Gastroesophageal sphincter (tissue), 3 donors: ENCODE measurements around the gene ACOT11.

Experiments
- POLR2A ChIP-seq, 2 donors: fragments of 450-650 bp; IDR thresholded peaks; one replicate each; pipeline ENCODE4 v1.6.1; 2017; ENCODE audit warnings: antibody characterized with exemption in 2 of 2, mild to moderate bottlenecking in 2 of 2, moderate library complexity in 1 of 2
- POLR2AphosphoS5 ChIP-seq: sonication (generic); formaldehyde crosslinking; IDR thresholded peaks from one replicate; pipeline ENCODE4 v1.6.1; 2017; ENCODE audit warnings: antibody characterized with exemption
- TF ChIP-seq, protein P1 (sequence below), 4 experiments: fragments of 200-600 bp in 2 of 4; fragments of 450-650 bp in 2 of 4; sonication (generic) in 1 of 4; IDR thresholded peaks; one replicate each; pipeline ENCODE4 v1.5.1; 2017 to 2019; ENCODE audit warnings: antibody characterized with exemption in 4 of 4, mild to moderate bottlenecking in 2 of 4, moderate library complexity in 2 of 4

DNA sequence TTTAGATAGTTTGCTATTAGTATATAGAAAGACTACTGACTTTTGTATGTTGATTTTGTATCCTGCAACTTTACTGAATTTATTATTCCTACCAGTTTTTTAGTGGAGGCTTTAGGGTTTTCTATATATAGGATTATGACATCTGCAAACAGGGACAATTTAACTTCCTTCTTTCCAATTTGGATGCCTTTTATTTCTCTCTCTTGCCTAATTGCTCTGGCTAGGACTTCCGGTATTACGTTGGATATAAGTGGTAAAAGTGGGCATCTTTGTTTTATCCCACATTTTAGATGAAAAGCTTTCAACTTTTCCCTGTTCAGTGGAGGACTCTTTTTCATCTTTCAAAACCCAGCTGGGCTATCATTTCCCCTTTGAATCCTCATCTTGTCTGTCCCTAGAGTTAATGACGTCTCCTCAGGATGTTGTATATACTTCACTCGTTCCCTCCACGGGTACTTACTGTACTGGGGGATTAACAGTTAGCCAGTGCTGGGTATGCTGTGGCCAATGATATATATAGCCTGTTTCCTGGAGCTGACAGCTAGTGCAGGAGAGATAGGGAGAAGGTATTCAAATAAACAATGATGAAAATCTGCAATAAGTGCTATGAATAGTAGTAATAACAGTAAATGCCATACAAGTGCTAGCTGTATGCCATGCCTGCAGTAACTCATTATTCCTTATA, 9.8 kb downstream of the ACOT11 start:
- TF ChIP-seq POLR2AphosphoS5 (peak; percentile 88), POLR2A (IDR thresholded peaks at IDR 0.05) (no peak)
- TF ChIP-seq, protein P1, sequence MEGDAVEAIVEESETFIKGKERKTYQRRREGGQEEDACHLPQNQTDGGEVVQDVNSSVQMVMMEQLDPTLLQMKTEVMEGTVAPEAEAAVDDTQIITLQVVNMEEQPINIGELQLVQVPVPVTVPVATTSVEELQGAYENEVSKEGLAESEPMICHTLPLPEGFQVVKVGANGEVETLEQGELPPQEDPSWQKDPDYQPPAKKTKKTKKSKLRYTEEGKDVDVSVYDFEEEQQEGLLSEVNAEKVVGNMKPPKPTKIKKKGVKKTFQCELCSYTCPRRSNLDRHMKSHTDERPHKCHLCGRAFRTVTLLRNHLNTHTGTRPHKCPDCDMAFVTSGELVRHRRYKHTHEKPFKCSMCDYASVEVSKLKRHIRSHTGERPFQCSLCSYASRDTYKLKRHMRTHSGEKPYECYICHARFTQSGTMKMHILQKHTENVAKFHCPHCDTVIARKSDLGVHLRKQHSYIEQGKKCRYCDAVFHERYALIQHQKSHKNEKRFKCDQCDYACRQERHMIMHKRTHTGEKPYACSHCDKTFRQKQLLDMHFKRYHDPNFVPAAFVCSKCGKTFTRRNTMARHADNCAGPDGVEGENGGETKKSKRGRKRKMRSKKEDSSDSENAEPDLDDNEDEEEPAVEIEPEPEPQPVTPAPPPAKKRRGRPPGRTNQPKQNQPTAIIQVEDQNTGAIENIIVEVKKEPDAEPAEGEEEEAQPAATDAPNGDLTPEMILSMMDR (IDR thresholded peaks at IDR 0.05), result no peak
